HepG2 (cell line): ENCODE results near the gene CHCHD1. TPM values are rescaled to one million over a fixed set of nuclear protein-coding genes. Genes with fewer than 3 reads are reported as not detected.

Source experiments
- DZIP1 ChIP-seq: sonication (generic); formaldehyde crosslinking; IDR thresholded peaks from 2 replicates; pipeline ENCODE4 v1.5.0; 2020; ENCODE audit warnings: mild to moderate bottlenecking, missing genetic modification reagents
- EZH2 ChIP-seq: conservative IDR thresholded peaks from 2 replicates; pipeline ENCODE4 v1.6.1; 2012; ENCODE audit warnings: mild to moderate bottlenecking, low read depth, low read length, moderate library complexity
- KMT2A ChIP-seq: sonication (generic); formaldehyde crosslinking; IDR thresholded peaks from 2 replicates; pipeline ENCODE4 v1.4.0; 2020; ENCODE audit warnings: missing genetic modification reagents
- PAF1 ChIP-seq: IDR thresholded peaks from 2 replicates; pipeline ENCODE4 v1.6.1; 2016; ENCODE audit warnings: missing genetic modification reagents, missing compliant biosample characterization
- SIX1 ChIP-seq: sonication (generic); formaldehyde crosslinking; IDR thresholded peaks from 2 replicates; pipeline ENCODE4 v1.4.0; 2020; ENCODE audit warnings: missing genetic modification reagents, borderline replicate concordance
- XRCC5 ChIP-seq: fragments of 200-400 bp; formaldehyde crosslinking; optimal IDR thresholded peaks from 2 replicates; pipeline ENCODE3; 2017; ENCODE audit warnings: mild to moderate bottlenecking, low read length
- ZFP36L2 ChIP-seq: sonication (generic); formaldehyde crosslinking; IDR thresholded peaks from 2 replicates; pipeline ENCODE4 v1.4.0; 2020; ENCODE audit warnings: missing genetic modification reagents
- ZNF280D ChIP-seq: sonication (generic); formaldehyde crosslinking; IDR thresholded peaks from 2 replicates; pipeline ENCODE4 v1.5.1; 2020; ENCODE audit warnings: mild to moderate bottlenecking, missing genetic modification reagents
- ZNF501 ChIP-seq: sonication (generic); formaldehyde crosslinking; IDR thresholded peaks from 2 replicates; pipeline ENCODE4 v1.5.1; 2020; ENCODE audit warnings: mild to moderate bottlenecking, moderate library complexity, missing genetic modification reagents
- polyA plus RNA-seq, 8 experiments: library from polyadenylated mRNA; depleted of rRNA in 3 of 8; stranded (reverse) in 7 of 8; unstranded in 1 of 8; fragments of >200 nt; fragmentation: Illumina TruSeq in 4 of 8; extraction: Trizol in 4 of 8; gene quantifications; 2 replicates each; pipeline versions ENCODE4 v1.2.1 to v1.2.3, GENCODE V29; 2011 to 2016; ENCODE audit warnings: low read depth in 4 of 8, missing spikeins in 1 of 8, mixed read lengths in 1 of 8; ENCODE audit not compliant: insufficient read depth in 1 of 8
- total RNA-seq, 5 experiments: library from RNA; depleted of rRNA; stranded (reverse); fragments of >200 nt; fragmentation: Illumina TruSeq; extraction: Trizol; gene quantifications; 2 replicates each; pipeline ENCODE4 v1.2.3, GENCODE V29; 2016; ENCODE audit warnings: low read depth in 1 of 5
- TF ChIP-seq, protein P1 (sequence below): IDR thresholded peaks from 2 replicates; pipeline ENCODE4 v1.6.1; 2016; ENCODE audit warnings: low read depth, missing genetic modification reagents, missing compliant biosample characterization

The CHCHD1 gene
- total and polyA plus RNA-seq, 2 of the 13 experiments (the other 11 are each of a cell fraction or from before 2014, with no cell fraction given), result 36.9 to 71.2 TPM

DNA sequence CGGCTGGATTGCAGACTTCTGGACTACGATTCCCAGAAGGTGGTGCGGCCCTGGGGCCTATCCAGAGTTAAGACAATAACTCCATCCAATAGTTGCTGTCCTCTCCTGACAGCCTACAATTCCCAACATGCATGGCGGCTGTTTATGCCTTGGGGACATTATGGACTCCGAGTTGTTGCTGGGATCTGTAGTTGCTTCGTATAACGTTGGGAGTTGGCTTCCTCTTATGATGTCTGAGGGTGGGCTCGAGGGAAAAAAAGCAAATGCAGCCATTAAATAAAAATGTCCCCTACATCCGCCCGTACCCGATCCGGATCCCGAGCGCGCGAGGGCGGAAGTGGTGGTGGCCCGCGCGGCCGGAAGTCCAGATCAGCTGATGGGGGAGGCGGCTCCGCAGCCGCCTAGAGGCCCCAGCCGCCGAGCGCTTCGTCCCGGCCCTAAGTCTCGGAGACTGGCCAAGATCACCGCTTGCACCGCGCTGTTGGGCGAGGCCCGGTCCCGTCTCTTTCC is 3.4 kb downstream of the CHCHD1 start, which contains the start of gene ZSWIM8 (continued):
- no peak for TF ChIP-seq ZNF280D (CRISPR knock-in tag)
- no peak for TF ChIP-seq DZIP1 (CRISPR knock-in tag)
- no peak for TF ChIP-seq EZH2
- peak; percentile 71 for TF ChIP-seq ZNF501 (CRISPR knock-in tag)
- no peak for TF ChIP-seq ZFP36L2
- peak; percentile 16 for TF ChIP-seq XRCC5
- no peak for TF ChIP-seq PAF1 (CRISPR knock-in tag)
- no peak for TF ChIP-seq SIX1
- TF ChIP-seq, protein P1, sequence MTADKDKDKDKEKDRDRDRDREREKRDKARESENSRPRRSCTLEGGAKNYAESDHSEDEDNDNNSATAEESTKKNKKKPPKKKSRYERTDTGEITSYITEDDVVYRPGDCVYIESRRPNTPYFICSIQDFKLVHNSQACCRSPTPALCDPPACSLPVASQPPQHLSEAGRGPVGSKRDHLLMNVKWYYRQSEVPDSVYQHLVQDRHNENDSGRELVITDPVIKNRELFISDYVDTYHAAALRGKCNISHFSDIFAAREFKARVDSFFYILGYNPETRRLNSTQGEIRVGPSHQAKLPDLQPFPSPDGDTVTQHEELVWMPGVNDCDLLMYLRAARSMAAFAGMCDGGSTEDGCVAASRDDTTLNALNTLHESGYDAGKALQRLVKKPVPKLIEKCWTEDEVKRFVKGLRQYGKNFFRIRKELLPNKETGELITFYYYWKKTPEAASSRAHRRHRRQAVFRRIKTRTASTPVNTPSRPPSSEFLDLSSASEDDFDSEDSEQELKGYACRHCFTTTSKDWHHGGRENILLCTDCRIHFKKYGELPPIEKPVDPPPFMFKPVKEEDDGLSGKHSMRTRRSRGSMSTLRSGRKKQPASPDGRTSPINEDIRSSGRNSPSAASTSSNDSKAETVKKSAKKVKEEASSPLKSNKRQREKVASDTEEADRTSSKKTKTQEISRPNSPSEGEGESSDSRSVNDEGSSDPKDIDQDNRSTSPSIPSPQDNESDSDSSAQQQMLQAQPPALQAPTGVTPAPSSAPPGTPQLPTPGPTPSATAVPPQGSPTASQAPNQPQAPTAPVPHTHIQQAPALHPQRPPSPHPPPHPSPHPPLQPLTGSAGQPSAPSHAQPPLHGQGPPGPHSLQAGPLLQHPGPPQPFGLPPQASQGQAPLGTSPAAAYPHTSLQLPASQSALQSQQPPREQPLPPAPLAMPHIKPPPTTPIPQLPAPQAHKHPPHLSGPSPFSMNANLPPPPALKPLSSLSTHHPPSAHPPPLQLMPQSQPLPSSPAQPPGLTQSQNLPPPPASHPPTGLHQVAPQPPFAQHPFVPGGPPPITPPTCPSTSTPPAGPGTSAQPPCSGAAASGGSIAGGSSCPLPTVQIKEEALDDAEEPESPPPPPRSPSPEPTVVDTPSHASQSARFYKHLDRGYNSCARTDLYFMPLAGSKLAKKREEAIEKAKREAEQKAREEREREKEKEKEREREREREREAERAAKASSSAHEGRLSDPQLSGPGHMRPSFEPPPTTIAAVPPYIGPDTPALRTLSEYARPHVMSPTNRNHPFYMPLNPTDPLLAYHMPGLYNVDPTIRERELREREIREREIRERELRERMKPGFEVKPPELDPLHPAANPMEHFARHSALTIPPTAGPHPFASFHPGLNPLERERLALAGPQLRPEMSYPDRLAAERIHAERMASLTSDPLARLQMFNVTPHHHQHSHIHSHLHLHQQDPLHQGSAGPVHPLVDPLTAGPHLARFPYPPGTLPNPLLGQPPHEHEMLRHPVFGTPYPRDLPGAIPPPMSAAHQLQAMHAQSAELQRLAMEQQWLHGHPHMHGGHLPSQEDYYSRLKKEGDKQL (CRISPR knock-in tag), result no peak
- TF ChIP-seq KMT2A (CRISPR knock-in tag), result peak; percentile 64; the same call in 1 of the 2 replicates
